K562 (cell line): ENCODE data around the gene PYGB. TPM values are rescaled to one million over a fixed set of nuclear protein-coding genes. Genes with fewer than 3 reads are reported as not detected.

Experiments
- ATF3 ChIP-seq, 2 experiments: fragments of 450-650 bp in 1 of 2; sonication (generic) in 1 of 2; formaldehyde crosslinking in 1 of 2; IDR thresholded peaks in 1 of 2; conservative IDR thresholded peaks in 1 of 2; 2 replicates each; pipeline versions ENCODE4 v1.6.1 to v1.8.1; 2016 to 2023; ENCODE audit warnings: mild to moderate bottlenecking in 2 of 2, moderate library complexity in 2 of 2, inconsistent platforms in 1 of 2, missing genetic modification reagents in 1 of 2
- BACH1 ChIP-seq: fragments of 200-800 bp; sonication (Bioruptor generic); IDR thresholded peaks from 2 replicates; pipeline ENCODE4 v1.6.1; 2016; ENCODE audit warnings: missing genetic modification characterization, missing compliant biosample characterization
- CEBPZ ChIP-seq: fragments of 150-350 bp; IDR thresholded peaks from 2 replicates; pipeline ENCODE4 v1.6.1; 2014; ENCODE audit warnings: low read depth, mild to moderate bottlenecking, low read length, borderline replicate concordance
- ELK3 ChIP-seq: fragments of 450-650 bp; formaldehyde crosslinking; IDR thresholded peaks from 2 replicates; pipeline ENCODE4 v1.4.0; 2020; ENCODE audit warnings: mild to moderate bottlenecking
- FOXK2 ChIP-seq, 2 experiments: fragments of 450-650 bp; IDR thresholded peaks in 1 of 2; conservative IDR thresholded peaks in 1 of 2; 2 replicates each; pipeline ENCODE4 v1.6.1; 2016; ENCODE audit warnings: low read depth in 2 of 2, mild to moderate bottlenecking in 1 of 2
- JUN ChIP-seq, 2 experiments: sonication (generic) in 1 of 2; formaldehyde crosslinking in 1 of 2; IDR thresholded peaks; 2 replicates each; pipeline versions ENCODE4 v1.6.1 to v1.8.0; 2012 to 2022; ENCODE audit warnings: borderline replicate concordance in 2 of 2, mild to moderate bottlenecking in 2 of 2, improper control_type of control experiment in 1 of 2, low read depth in 1 of 2, low read length in 1 of 2, missing genetic modification reagents in 1 of 2
- NCOA1 ChIP-seq: fragments of 450-650 bp; IDR thresholded peaks from 2 replicates; pipeline ENCODE4 v1.6.1; 2016; ENCODE audit warnings: low read depth
- PYGO2 ChIP-seq: fragments of 450-650 bp; IDR thresholded peaks from 2 replicates; pipeline ENCODE4 v1.6.1; 2016; ENCODE audit warnings: mild to moderate bottlenecking, missing genetic modification characterization, moderate library complexity, missing compliant biosample characterization
- RCOR1 ChIP-seq, 2 experiments: IDR thresholded peaks; 2 replicates each; pipeline ENCODE4 v1.6.1; 2012; ENCODE audit warnings: low read depth in 2 of 2, low read length in 2 of 2, borderline replicate concordance in 1 of 2, improper control_type of control experiment in 1 of 2
- RNF2 ChIP-seq: sonication (generic); IDR thresholded peaks from 2 replicates; pipeline ENCODE4 v1.6.1; 2016
- SAP30 ChIP-seq: fragments of 200-600 bp; sonication (generic); IDR thresholded peaks from 2 replicates; pipeline ENCODE4 v1.6.1; 2012; ENCODE audit warnings: borderline replicate concordance, low read depth, mild to moderate bottlenecking, moderate library complexity, low read length, control low read depth, inconsistent platforms; ENCODE audit not compliant: insufficient read depth, poor library complexity, severe bottlenecking
- TRIM24 ChIP-seq, 2 experiments: fragments of 450-650 bp; IDR thresholded peaks; 2 replicates each; pipeline ENCODE4 v1.6.1; 2016
- ZNF165 ChIP-seq: fragments of 250-450 bp; sonication (Bioruptor Pico); IDR thresholded peaks from 2 replicates; pipeline ENCODE4 v1.4.0; 2020; ENCODE audit warnings: borderline replicate concordance
- ZNF282 ChIP-seq: sonication (generic); formaldehyde crosslinking; IDR thresholded peaks from 2 replicates; pipeline ENCODE4 v1.8.1; 2023; ENCODE audit warnings: missing genetic modification reagents
- ZNF583 ChIP-seq: fragments of 250-450 bp; sonication (Bioruptor Pico); IDR thresholded peaks from 2 replicates; pipeline ENCODE4 v1.4.0; 2020
- ZNF76 ChIP-seq: fragments of 250-450 bp; sonication (Bioruptor Pico); IDR thresholded peaks from 2 replicates; pipeline ENCODE4 v1.4.0; 2020; ENCODE audit warnings: mild to moderate bottlenecking, moderate library complexity, borderline replicate concordance
- polyA plus RNA-seq, 8 experiments: library from polyadenylated mRNA; depleted of rRNA in 4 of 8; stranded (reverse) in 5 of 8; unstranded in 3 of 8; fragments of >200 nt; fragmentation: Nextera tagmentation in 2 of 8; fragmentation: Illumina TruSeq in 1 of 8; extraction: Ambion mirVana in 2 of 8; extraction: Trizol in 1 of 8; gene quantifications; 2 replicates each; pipeline versions ENCODE4 v1.2.1 to v1.2.3, GENCODE V29; 2011 to 2014; ENCODE audit warnings: inconsistent platforms in 1 of 8, missing spikeins in 1 of 8
- total RNA-seq, 7 experiments: library from RNA; depleted of rRNA in 6 of 7; stranded (reverse); fragments of >200 nt in 6 of 7; fragmentation: Illumina TruSeq in 2 of 7; extraction: Trizol in 2 of 7; gene quantifications; 2 replicates each; pipeline versions ENCODE4 v1.2.1 to v1.2.3, GENCODE V29; 2011 to 2021; ENCODE audit warnings: low replicate concordance in 1 of 7
- TF ChIP-seq, protein P1 (sequence below): sonication (generic); formaldehyde crosslinking; IDR thresholded peaks from 2 replicates; pipeline ENCODE4 v1.8.0; 2022; ENCODE audit warnings: missing genetic modification reagents, mild to moderate bottlenecking, borderline replicate concordance
- TF ChIP-seq, protein P2 (sequence below): fragments of 250-450 bp; sonication (Bioruptor Pico); IDR thresholded peaks from 2 replicates; pipeline ENCODE4 v1.4.0; 2020; ENCODE audit warnings: mild to moderate bottlenecking, moderate library complexity

PYGB gene
- total and polyA plus RNA-seq, 9 of the 15 experiments (the other 6 are each of a cell fraction or from before 2014, with no cell fraction given), result 0.34 to 18.0 (median 9.8) TPM

DNA sequence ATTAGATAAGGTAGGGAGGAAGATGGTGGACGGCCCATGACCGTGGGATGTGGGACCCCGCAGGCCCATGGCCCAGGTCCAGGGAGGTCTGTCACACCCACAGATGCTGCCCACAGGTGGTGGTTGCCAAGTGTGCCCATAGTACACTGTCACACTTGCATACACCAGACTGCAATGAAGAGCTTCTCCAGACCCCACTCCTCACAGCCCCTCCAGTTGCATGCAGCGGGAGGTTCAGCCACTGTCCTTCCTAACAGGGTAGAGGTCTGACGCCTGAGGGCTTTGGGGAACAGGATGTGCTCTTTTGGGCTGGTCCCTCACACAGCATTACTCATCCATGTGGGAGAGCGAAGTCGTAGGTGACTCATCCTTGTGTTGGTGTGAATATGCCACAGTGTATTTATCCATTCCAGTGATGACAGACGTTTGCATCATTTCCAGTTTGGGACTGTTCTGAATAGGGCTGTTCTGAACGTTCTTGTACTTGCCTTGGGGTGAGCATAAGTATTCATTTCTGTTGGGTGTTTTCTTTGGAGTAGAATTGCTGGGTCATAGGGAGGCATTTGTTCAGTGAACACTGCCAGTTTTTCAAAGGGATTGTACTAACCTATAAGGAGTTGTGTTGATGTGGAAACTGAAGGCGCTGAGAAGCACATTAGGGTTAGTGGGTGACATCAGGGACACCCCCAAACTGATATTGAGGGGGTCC is 10.1 kb upstream of the PYGB start (continued):
- TF ChIP-seq, protein P1, sequence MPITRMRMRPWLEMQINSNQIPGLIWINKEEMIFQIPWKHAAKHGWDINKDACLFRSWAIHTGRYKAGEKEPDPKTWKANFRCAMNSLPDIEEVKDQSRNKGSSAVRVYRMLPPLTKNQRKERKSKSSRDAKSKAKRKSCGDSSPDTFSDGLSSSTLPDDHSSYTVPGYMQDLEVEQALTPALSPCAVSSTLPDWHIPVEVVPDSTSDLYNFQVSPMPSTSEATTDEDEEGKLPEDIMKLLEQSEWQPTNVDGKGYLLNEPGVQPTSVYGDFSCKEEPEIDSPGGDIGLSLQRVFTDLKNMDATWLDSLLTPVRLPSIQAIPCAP, result no peak
- peak; percentile 58 to 81 for TF ChIP-seq FOXK2 (conservative IDR thresholded peaks at IDR 0.05 in 1 of 2, IDR thresholded peaks at IDR 0.05 in 1 of 2; ENCODE audit: low read depth in 2 of 2)
- TF ChIP-seq CEBPZ, result no peak
- no peak for TF ChIP-seq ZNF165 (CRISPR knock-in tag)
- TF ChIP-seq ZNF583 (CRISPR knock-in tag), result no peak
- TF ChIP-seq NCOA1, result peak; percentile 53; the same call in 1 of the 2 replicates
- peak; percentile 84 to 92 for TF ChIP-seq TRIM24 (IDR thresholded peaks at IDR 0.05)
- TF ChIP-seq, protein P2, sequence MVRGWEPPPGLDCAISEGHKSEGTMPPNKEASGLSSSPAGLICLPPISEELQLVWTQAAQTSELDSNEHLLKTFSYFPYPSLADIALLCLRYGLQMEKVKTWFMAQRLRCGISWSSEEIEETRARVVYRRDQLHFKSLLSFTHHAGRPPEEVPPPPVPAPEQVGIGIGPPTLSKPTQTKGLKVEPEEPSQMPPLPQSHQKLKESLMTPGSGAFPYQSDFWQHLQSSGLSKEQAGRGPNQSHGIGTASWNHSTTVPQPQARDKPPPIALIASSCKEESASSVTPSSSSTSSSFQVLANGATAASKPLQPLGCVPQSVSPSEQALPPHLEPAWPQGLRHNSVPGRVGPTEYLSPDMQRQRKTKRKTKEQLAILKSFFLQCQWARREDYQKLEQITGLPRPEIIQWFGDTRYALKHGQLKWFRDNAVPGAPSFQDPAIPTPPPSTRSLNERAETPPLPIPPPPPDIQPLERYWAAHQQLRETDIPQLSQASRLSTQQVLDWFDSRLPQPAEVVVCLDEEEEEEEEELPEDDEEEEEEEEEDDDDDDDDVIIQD (CRISPR knock-in tag), result no peak
- TF ChIP-seq ATF3 (IDR thresholded peaks at IDR 0.05), result peak; percentile 100
- TF ChIP-seq ATF3 (CRISPR knock-in tag; conservative IDR thresholded peaks at IDR 0.05), result peak; percentile 98
- no peak for TF ChIP-seq PYGO2 (tag)
- peak; percentile 30; the same call in 1 of the 2 replicates for TF ChIP-seq ZNF76 (CRISPR knock-in tag)
- TF ChIP-seq SAP30, result no peak
- TF ChIP-seq RCOR1 (IDR thresholded peaks at IDR 0.05; ENCODE audit: borderline replicate concordance in 1 of 2, low read depth in 2 of 2, low read length in 2 of 2), result peak in 1 of 2 experiments; percentile 84; a peak in 2 of 4 replicates
- peak; percentile 83 for TF ChIP-seq RNF2
- peak; percentile 46 for TF ChIP-seq BACH1 (tag)
- peak; percentile 100 for TF ChIP-seq JUN (IDR thresholded peaks at IDR 0.05; ENCODE audit: borderline replicate concordance, low read depth, low read length)
- TF ChIP-seq JUN (CRISPR knock-in tag; IDR thresholded peaks at IDR 0.05; ENCODE audit: borderline replicate concordance), result peak; percentile 99
- no peak for TF ChIP-seq ZNF282 (CRISPR knock-in tag)
- TF ChIP-seq ELK3, result no peak
